HK-2 (cell line): ENCODE results near the gene UPK1A.
"Not testable (repeated sequence)": the region's sequence is repeated elsewhere in the genome, so short reads cannot be mapped to it uniquely, and the experiment has no call there.

Experiments
- DNase-seq: peaks from one replicate; pipeline ENCODE4 v3.0.0-alpha.2; 2018; ENCODE audit not compliant: unreplicated experiment

UPK1A gene

DNA sequence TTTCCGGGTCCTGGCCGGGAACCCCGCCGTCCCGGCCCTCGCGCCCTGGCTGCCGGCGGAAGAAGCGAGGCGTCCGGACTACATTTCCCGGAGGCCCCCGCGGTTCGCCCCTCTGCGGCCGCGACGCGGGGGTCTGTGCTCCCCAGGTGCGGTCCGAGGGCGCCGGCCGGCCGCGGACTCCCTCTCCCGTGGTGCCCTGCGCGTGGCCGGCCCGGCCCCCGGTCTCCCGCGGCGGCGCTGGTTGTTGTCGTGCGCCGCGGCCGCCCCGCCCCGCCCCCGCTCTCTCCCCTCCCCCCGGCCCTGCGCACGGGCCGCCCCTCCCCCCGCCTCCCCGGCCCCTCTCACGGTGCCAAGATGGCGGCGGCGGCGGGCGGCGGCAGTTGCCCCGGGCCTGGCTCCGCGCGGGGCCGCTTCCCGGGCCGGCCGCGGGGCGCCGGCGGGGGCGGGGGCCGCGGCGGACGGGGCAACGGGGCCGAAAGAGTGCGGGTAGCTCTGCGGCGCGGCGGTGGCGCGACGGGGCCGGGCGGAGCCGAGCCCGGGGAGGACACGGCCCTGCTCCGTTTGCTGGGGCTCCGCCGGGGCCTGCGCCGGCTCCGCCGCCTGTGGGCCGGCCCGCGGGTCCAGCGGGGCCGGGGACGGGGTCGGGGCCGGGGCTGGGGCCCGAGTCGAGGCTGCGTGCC lies 51.5 kb downstream of the UPK1A start, which contains the start of gene KMT2B:
Gene KMT2B (plus strand): TSS at position 339 of the 680 bp plus-strand sequence. CDS start 16 bp downstream, at position 355.
- DNase-seq, result peak; percentile 96

DNA sequence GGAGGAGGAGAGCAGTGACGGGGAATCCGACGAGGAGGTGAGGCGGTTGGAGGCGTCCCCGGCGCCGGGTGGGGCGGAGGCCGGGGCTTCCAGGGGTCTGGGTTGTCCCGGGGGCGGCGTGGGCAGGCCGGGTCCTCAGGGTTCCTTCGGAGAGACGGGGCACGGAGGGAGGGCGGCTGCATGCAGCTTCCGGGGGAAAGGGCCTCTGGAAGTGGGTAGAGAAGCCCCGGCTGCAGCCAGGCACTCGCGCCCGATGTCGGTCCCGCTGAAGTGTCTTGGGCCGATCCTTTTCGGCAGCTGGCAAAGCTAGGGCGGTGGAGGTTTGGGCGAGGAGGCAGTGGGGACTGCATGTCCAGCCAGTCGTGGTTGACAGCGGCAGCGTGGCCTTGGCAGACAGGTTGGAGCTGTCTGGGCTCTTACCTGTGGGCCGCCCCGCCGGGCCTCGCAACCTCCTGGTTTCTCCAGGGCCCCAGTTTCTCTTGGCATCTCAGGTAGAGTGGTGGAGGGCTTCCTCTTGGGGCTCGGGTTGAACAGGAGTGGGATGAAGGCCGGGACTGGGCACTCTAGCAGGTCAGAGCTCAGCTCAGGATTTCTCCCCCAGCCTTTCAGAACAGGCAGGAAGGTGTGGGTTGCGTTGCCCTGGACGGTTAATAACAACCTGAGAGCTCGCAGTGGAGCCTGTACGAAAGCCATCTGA lies 52.2 kb downstream of the UPK1A start:
- peak; percentile 43 for DNase-seq

DNA sequence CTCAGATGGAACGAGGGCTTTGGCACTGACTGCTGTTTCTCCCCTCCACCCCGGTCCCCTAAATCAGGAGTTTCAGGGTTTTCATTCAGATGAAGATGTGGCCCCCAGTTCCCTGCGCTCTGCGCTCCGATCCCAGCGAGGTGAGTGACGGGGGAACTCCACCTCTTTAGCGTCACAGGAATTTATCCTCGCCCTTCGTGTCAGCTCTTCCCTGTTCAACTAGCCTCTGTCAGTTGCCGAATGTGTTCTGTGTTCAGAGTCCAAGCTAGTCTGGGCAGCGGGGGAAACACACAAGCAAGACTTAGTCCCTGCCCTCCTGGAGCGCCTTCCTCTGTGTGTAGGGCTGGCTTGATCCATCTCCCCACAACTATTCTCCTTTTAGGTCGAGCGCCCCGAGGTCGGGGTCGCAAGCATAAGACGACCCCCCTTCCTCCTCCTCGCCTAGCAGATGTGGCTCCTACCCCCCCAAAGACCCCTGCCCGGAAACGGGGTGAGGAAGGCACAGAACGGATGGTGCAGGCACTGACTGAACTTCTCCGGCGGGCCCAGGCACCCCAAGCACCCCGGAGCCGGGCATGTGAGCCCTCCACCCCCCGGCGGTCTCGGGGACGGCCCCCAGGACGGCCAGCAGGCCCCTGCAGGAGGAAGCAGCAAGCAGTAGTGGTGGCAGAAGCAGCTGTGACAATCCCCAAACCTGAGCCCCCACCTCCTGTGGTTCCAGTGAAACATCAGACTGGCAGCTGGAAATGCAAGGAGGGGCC lies 53.3 kb downstream of the UPK1A start:
- no peak for DNase-seq

GRCh38 chr19:35720163-35720524 lies 53.8 kb downstream of the UPK1A start:
- DNase-seq, result no peak

DNA sequence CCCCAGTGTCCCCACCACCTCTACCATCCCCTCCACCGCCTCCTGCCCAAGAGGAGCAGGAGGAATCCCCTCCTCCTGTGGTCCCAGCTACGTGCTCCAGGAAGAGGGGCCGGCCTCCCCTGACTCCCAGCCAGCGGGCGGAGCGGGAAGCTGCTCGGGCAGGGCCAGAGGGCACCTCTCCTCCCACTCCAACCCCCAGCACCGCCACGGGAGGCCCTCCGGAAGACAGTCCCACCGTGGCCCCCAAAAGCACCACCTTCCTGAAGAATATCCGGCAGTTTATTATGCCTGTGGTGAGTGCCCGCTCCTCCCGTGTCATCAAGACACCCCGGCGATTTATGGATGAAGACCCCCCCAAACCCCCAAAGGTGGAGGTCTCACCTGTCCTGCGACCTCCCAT lies 54.3 kb downstream of the UPK1A start:
- DNase-seq, result no peak

DNA sequence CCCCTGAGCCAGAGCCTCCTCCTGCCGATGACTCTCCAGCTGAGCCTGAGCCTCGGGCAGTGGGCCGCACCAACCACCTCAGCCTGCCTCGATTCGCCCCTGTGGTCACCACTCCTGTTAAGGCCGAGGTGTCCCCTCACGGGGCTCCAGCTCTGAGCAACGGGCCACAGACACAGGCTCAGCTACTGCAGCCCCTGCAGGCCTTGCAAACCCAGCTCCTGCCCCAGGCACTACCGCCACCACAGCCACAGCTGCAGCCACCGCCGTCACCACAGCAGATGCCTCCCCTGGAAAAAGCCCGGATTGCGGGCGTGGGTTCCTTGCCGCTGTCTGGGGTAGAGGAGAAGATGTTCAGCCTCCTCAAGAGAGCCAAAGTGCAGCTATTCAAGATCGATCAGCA lies 55.1 kb downstream of the UPK1A start:
- no peak for DNase-seq

DNA sequence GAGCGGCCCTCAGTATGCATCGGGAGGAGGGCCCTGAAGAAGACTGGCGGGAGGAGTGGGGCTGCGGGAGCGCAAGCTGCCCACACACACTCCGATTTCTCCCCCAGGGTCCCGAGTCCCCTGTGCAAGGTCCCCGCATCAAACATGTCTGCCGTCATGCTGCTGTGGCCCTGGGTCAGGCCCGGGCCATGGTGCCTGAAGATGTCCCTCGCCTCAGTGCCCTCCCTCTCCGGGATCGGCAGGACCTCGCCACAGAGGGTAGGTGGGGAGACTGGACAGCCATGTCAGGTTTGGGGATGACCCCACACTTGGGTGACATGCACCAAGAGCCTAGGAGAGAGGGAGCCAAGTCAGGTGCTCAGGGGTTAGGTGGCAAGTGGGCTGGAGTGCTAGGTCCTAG lies 56.1 kb downstream of the UPK1A start:
- DNase-seq, result no peak

DNA sequence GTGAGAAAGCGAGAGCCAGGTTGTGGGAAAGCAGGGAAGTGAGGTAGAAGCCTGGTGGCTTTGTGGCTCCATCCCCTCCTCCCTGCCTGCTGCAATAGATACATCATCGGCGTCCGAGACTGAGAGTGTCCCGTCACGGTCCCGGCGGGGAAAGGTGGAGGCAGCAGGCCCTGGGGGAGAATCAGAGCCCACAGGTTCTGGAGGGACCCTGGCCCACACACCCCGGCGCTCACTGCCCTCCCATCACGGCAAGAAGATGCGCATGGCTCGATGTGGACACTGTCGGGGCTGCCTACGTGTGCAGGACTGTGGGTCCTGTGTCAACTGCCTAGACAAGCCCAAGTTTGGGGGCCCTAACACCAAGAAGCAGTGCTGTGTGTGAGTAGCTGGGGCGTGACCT lies 56.6 kb downstream of the UPK1A start:
- no peak for DNase-seq

- no peak for DNase-seq
These were observed 57.4 kb downstream of the UPK1A start for GRCh38 chr19:35723671-35724070.

DNA sequence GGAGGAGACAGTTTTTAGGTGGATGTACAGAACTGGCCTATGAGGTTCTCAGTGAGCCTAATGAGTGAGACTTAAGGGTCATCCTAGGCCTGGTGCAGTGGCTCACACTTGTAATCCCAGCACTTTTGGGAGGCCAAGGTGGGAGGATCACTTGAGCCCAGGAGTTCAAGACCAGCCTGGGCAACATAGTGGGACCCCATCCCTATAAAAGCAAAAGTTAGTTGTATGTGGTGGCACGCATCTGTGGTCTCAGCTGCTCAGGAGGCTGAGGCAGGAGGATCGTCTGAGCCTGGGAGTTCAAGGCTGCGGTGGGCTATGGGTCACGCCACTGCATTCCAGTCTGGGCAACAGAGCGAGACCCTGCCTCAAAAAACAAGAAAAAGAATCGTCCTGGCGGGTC lies 57.8 kb downstream of the UPK1A start:
- DNase-seq, result not testable (repeated sequence)

GRCh38 chr19:35724560-35724959 lies 58.2 kb downstream of the UPK1A start:
- DNase-seq, result no peak

DNA sequence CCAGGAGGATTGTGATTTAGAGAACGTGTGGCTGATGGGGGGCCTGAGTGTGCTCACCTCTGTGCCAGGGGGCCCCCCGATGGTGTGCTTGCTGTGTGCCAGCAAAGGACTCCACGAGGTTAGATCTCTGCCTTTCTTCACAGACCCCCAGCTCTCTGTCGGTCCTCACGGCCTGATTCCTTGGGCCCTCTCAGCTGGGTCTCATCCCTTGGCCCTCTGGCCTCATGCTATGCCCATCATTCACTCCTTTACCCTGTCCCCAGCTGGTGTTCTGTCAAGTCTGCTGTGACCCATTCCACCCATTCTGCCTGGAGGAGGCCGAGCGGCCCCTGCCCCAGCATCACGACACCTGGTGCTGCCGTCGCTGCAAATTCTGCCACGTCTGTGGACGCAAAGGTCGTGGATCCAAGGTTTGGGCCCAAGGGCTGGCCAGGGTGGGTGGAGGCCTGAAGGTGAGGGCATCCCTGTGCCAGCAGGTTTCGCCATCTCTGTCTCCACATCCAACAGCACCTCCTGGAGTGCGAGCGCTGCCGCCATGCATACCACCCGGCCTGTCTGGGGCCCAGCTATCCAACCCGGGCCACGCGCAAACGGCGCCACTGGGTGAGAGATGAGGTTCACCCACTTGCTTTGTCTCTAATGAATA lies 59.0 kb downstream of the UPK1A start:
- no peak for DNase-seq

- no peak for DNase-seq
These were observed 61.0 kb downstream of the UPK1A start for GRCh38 chr19:35727053-35727955.
